T-helper 17 cell (primary cell): Measurements from ENCODE around the gene CAPZB. TPM values are rescaled to one million over a fixed set of nuclear protein-coding genes. Genes with fewer than 3 reads are reported as not detected.
A peak's percentile ranks its signal among the peaks of the same experiment; 100 is the strongest.

Source experiments
- ATAC-seq: fragments of 150-1000 bp; cut with Tn5 transposase; 2 replicates; pipeline ENCODE4 v1.10.0; 2021; ENCODE audit warnings: mild to moderate bottlenecking, moderate library complexity
- DNase-seq, 3 donors: peaks; one replicate each; pipeline versions ENCODE4 v3.0.0 to v3.0.0-alpha.2; 2020 to 2021
- H3K9me3 ChIP-seq: one replicate; pipeline ENCODE4 v1.7.0; 2013; ENCODE audit warnings: low read length, mild to moderate bottlenecking; ENCODE audit not compliant: control insufficient read depth, poor library complexity, severe bottlenecking
- H3K27ac Mint-ChIP-seq: one replicate; pipeline ENCODE4 v1.8.0; 2022; ENCODE audit warnings: mild to moderate bottlenecking, moderate library complexity, mixed read lengths
- H3K27me3 Mint-ChIP-seq: one replicate; pipeline ENCODE4 v1.8.0; 2022; ENCODE audit warnings: mixed read lengths
- H3K36me3 Mint-ChIP-seq: one replicate; pipeline ENCODE4 v1.8.0; 2022; ENCODE audit warnings: low read depth, mixed read lengths
- H3K4me1 Mint-ChIP-seq: one replicate; pipeline ENCODE4 v1.8.0; 2022; ENCODE audit warnings: mild to moderate bottlenecking, mixed read lengths
- H3K4me3 Mint-ChIP-seq: one replicate; pipeline ENCODE4 v1.8.0; 2022; ENCODE audit warnings: mild to moderate bottlenecking, moderate library complexity, mixed read lengths
- total RNA-seq, 4 donors: library from RNA in 2 of 4; stranded (reverse) in 2 of 4; gene quantifications; one replicate each; pipeline ENCODE4 v1.2.3 and lab custom pipeline; 2022 to 2026

CAPZB gene
- total RNA-seq, 2 donors from 2014 or later = 320 to 330 TPM

DNA sequence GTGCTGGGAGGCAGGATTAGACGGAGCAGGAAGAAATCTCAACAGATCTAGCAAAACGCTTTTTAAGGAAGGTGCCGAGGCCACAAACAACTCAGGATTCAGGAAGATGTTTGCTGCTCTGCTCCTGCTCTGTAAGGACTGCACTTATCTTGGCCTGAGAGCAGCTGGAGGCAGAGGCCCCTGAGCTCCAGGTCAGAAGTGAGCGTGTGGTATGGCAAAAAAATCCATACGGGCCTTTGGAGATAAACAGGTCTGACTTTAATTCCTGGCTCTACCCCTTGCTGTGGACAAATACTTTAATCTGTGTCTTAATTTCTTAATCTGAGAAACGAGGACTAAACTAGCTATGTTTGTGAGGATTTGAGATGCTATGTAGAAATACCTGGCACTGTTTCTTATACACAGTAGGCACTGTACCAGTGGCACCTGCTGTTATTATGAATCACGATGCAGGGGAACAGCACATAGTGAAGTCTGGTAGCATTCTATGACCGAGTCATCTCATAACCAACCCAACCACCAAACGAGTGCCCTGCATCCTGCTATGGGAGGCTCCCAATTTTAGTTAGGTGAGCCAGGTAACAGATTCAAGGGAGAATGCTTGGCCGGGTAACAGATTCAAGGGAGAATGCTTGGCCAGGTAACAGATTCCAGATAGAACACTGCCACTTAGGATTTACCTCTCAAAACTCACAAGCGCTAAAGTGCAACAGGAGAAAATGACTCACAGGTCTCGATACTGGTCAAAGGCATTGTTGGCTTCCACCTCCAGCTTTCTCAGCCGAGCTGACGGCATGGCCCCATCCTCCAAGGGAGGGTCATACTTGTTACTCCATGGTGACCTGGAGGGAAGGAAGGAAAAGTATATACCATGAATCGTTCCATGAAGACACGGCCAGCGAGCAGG lies 107.3 kb downstream of the CAPZB start:
- no peaks in the 10 kb centered on the region for H3K9me3 ChIP-seq
- H3K27me3 Mint-ChIP-seq = no peaks in the 10 kb centered on the region
- DNase-seq = no peak
- ATAC-seq = no peak
- H3K27ac Mint-ChIP-seq = peak overlapping the region; percentile 69
- no peaks in the 10 kb centered on the region for H3K36me3 Mint-ChIP-seq
- peaks cover 11% of the 10 kb centered on the region for H3K4me1 Mint-ChIP-seq
- H3K4me3 Mint-ChIP-seq = no peak overlapping the region

DNA sequence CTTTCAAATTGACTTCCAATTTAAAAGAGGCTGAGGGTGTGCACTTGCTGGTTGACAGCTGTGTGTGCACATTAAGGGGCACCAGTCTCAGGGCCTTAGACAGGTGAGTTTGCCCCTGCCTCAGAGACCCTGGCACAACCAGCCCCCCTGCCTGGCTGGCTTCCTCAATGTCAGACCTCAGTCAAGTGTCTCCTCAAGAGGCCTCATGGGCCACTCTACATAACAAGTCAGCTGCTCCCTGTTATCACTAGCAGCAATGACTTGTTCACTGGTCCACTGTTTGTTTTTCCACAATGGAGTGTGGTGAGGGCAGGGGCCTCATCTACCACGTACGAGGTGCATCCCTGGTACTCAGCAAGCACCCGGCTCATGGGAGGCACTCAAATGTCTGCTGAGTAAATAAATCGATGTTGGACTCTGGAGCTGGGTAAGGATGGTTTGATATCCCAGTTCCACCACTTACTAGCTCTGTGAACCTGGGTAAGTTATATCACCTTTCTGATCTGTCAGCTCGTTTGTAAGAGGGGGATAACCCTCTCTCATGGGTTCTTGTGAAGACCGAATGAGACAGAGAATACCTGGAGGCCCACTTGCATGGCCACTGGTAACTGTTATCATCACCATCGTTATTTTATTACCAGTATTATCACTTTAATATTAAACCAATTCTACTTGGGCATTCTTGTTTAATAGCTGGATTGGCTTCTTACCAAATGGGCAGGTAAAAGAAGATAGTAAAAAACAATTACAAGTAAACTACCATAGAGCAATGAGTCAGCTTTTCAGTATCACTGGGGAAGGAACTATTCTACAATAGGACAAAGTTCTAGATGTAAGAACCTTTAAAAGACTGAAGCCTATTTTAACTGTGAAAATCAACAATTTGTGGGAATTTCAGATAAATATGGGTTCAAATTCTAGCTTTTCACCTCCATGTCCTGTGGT lies 108.6 kb downstream of the CAPZB start:
- no peaks in the 10 kb centered on the region for H3K36me3 Mint-ChIP-seq
- H3K4me1 Mint-ChIP-seq = peaks cover 9% of the 10 kb centered on the region
- H3K27me3 Mint-ChIP-seq = no peaks in the 10 kb centered on the region
- H3K4me3 Mint-ChIP-seq = no peak overlapping the region
- no peaks in the 10 kb centered on the region for H3K9me3 ChIP-seq
- DNase-seq (no peak), ATAC-seq (no peak)
- H3K27ac Mint-ChIP-seq = no peak overlapping the region

DNA sequence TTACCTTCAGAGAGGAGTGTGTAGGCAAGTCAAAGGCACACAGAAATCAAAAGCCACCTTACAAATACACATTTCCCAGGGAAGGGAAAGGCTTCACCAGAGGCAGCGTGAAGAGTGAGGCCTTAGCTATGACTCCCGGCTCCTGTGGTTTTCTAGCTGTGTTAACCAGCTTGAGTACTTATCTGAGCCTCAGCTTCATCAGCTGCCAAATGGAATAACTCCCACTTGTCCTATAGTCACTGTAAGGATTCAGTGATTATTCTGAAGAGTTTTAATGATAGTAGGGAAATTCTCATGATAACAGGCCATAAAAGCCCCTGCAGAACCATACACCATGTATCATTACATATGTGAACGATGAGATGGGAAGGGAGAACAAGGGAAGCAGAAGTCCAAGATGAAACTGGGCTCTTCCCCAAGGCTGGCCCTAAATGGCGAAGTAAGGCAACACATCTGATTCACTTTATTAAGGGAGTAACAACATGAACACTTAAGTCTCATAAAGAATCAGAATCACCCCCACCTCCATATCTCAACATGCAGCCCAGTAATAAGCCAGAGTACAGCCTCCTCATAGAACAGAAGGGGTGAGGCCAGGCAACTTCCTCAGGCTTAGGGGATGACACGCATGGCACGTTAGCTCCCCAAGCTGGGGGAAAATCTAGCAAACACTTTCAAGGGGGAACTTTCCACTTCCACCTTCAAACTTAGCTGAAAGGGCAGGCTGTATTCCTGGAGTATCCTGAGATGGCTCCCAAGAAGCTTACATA lies 109.5 kb downstream of the CAPZB start:
- ATAC-seq (no peak), DNase-seq (no peak)
- Mint-ChIP-seq H3K4me1 (peaks cover 10% of the 10 kb centered on the region), H3K4me3 (no peak overlapping the region), H3K27ac (peak overlapping the region; percentile 69), H3K36me3 (no peaks in the 10 kb centered on the region), H3K27me3 (no peaks in the 10 kb centered on the region)
- H3K9me3 ChIP-seq = no peaks in the 10 kb centered on the region

DNA sequence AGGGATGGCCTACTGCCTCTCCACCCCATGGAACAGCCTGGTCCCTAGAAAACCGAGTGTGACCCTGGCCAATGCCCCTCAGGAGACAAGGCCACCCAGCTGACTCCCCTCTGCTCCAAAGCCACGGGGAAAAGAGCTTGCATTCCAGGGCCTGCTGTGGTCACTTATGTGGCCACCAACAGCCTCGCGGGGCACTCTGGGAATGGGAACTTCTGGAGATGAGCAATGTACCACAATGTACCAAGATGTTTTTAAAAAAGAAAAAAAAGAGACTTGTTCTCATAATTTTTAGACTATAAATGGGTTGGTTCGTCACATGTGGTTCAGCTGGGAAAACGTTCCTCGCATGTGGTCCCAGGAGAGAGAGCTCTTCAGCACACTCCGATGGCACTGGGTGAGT lies 110.4 kb downstream of the CAPZB start:
- Mint-ChIP-seq H3K4me3 (no peak overlapping the region), H3K27ac (peak overlapping the region; percentile 69), H3K27me3 (no peaks in the 10 kb centered on the region), H3K4me1 (peaks cover 17% of the 10 kb centered on the region), H3K36me3 (no peaks in the 10 kb centered on the region)
- DNase-seq = no peak
- no peaks in the 10 kb centered on the region for H3K9me3 ChIP-seq
- ATAC-seq = no peak

DNA sequence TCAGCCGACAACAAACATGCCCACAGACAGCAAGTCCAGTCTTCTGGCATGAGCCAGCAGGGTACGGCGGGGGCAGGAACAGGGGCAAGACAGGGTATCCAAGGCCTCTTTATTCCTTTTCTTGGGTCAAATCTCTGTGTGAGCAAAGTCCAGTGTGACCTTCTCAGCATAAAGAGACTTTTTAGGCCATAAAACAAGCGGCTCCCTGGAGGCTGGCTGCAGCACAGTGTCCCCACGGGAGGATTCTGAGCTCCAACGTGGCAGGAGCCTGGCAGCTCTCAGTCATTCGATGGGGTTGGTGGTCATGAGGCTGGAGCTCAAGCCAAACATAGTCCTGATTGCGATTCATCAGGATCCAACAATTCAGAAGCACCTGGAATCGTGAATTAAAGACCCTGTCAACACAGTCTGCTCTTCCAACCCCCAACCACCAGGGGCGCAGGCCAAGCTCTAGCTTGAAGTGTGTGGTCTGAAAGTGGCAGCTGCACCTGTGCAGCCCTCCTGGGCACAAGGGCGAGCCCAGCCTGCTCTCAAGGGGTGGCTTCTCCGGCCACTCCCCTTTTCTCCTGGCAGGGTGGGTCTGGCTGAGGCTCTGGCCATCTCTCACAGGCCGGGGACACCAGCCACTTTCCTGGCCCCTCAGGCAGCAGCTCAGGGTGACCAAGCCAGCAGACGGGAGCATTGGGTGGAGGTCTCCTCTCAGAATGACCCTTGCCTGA lies 111.1 kb downstream of the CAPZB start:
- peaks cover 13% of the 10 kb centered on the region for H3K4me1 Mint-ChIP-seq
- ATAC-seq (peak; percentile 48), DNase-seq (no peak)
- H3K27me3 Mint-ChIP-seq = no peaks in the 10 kb centered on the region
- no peak overlapping the region for H3K4me3 Mint-ChIP-seq
- H3K36me3 Mint-ChIP-seq = no peaks in the 10 kb centered on the region
- H3K27ac Mint-ChIP-seq = no peak overlapping the region
- H3K9me3 ChIP-seq = no peaks in the 10 kb centered on the region

DNA sequence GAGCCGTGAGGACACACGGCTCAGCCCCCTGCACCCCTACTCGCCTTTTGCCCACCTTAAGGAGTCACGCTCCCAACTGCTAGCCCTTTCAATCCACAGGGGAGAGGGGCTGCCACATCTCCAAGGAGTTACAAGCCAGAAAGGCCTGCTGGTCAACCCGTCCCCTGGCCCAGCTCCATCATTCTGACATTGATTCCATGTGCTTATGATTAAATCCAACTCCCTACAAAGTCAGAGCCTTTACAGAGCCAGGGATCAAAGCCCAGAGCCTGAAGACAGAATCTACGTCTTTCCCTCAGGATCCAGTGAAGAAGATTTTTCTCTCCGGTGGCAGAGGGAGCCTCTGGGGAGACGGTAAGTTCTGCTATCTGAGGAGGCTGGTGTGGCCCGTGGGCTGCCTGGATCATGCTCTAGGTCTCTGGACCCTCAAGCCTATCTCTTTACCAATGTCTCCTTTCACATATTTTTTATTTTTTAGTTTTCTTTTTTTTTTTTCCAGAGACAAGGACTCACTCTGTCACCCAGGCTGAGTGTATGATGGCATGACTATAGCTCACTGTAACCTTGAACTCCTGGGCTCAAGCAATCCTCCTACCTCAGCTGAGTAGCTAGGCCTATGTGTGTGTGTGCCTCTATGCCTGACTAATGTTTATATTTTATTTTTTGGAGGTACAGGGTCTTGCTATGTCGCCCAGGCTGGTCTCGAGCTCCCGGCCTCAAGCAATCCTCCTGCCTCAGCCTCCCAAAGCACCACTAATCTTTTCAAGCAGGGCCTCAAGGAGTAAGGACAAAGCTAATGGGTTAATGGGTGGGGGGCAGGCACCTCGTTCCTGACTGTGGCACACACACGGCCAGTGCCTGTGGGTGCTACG lies 111.9 kb downstream of the CAPZB start:
- no peak overlapping the region for H3K4me3 Mint-ChIP-seq
- no peaks in the 10 kb centered on the region for H3K27me3 Mint-ChIP-seq
- ATAC-seq = no peak
- H3K9me3 ChIP-seq = no peaks in the 10 kb centered on the region
- DNase-seq = no peak
- no peak overlapping the region for H3K27ac Mint-ChIP-seq
- peaks cover 13% of the 10 kb centered on the region for H3K4me1 Mint-ChIP-seq
- H3K36me3 Mint-ChIP-seq = no peaks in the 10 kb centered on the region

DNA sequence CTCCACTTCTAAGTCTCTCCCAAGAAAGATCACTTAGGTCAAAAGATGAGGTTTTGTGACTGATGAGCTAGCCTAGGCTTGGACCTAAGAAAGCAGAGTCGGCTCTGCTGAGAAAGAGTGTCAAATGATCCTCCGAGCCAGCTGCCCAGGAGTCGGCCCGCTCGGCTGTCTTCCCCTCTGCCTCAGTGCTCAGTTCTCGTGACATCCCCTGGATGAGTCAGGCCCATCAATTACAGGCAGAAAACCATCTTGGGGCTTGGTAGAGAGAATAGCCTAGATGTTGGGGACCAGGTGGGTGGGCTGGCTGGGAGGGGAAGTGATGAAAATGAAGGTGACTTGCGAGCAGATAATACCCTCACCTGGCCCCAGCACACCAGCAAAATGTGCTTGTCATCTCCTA lies 112.7 kb downstream of the CAPZB start:
- Mint-ChIP-seq H3K36me3 (no peaks in the 10 kb centered on the region), H3K4me1 (peaks cover 11% of the 10 kb centered on the region), H3K4me3 (no peak overlapping the region), H3K27ac (no peak overlapping the region), H3K27me3 (no peaks in the 10 kb centered on the region)
- DNase-seq = no peak
- ATAC-seq = no peak
- no peaks in the 10 kb centered on the region for H3K9me3 ChIP-seq

DNA sequence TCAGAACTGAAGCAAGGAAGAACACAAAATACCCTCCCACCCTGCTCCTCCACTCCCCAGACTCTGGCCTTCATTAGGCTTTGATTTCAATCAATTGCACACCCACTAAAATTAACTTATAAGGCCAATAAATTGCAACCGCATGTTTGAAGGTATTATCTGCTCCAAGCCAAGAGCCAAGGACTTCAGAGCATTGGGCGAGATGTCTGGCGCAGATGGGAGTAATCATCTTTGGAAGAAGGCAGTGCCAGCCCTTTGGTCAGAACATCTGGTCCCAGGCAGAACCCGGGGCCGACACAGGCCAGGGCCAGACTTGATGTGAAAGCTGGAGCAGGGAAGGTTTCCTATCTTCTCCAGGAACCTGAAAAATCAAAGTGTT lies 113.2 kb downstream of the CAPZB start:
- no peak overlapping the region for H3K4me3 Mint-ChIP-seq
- no peaks in the 10 kb centered on the region for H3K9me3 ChIP-seq
- ATAC-seq (no peak), DNase-seq (no peak)
- H3K36me3 Mint-ChIP-seq = no peaks in the 10 kb centered on the region
- H3K27me3 Mint-ChIP-seq = no peaks in the 10 kb centered on the region
- no peak overlapping the region for H3K27ac Mint-ChIP-seq
- peaks cover 13% of the 10 kb centered on the region for H3K4me1 Mint-ChIP-seq

DNA sequence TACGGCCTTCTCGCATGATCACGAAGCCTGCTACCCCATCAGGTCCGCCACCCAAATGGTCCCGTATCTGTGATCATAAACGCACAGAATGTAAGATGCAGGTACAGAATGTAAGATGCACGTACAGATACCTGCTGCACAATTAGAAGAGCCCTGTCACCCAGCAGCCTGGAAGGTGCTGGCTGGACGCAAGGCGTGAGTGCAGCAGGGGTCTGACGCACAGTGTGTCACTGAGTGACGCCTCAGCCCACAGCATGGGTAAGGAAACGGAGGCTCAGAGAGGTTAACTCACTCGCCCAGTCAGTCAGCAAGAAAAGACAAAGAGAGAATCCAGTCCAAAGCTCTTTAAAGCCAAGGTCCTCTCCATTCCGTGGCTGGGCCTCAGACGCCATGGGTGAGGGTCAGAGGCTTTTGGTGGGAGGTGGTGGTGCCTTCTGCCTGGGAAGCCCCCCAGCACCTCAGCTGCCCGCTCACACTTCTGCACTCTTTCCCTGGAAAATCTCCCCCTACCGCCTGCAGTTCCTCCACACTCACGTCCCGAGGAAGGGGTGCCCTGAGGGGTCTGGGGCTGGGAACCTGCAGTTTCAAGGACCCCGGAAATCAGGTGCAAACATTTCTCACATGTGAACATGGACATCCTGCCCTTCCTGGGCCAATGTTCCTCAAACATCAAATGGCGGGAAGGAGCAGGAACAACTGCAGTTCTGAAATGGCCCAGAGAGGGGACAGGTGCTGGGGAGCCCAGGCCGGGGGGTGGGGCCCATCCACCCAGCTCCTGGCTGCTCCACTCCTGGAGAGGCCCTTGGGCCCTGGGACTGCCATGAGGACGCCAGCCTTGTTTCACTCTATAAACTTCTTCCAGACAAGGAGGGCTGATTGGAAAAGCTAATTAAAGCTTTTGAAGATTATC lies 113.9 kb downstream of the CAPZB start:
- Mint-ChIP-seq H3K27ac (peak overlapping the region; percentile 70), H3K4me3 (no peak overlapping the region), H3K27me3 (no peaks in the 10 kb centered on the region), H3K36me3 (no peaks in the 10 kb centered on the region), H3K4me1 (peaks cover 14% of the 10 kb centered on the region)
- DNase-seq = no peak
- no peaks in the 10 kb centered on the region for H3K9me3 ChIP-seq
- ATAC-seq = no peak

DNA sequence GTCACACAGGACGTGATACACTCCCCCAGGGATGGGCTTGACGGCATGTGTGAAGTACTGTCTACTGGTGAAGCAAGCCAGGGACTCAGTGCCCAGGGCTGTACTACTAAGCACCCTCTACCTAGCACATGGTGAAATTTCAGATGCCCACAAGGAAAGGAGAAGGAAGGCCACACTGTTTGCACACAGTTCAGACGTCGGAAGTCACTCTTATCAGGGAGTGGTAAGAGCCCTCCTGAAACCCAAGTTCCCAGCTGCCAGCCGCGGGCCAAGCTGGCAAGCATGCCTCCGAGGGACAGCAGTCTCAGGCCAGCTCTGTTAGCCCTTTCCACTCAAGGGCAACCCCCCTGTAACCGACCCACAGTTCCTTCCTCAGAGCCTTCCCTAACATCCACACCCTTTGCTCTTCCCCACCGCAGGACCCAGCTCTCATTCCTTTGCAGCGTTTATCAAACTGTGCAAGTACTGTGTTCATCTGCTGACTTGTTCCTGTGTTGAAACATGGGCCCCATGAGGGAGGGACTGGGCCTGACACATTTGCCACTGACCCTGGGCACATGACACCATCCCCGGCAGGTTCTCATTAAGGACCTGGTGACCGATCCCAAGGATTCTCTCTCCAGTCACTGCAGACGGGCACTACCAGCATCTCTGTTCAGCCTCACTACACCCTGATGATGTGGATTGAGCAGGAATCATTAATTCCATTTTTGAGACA lies 114.7 kb downstream of the CAPZB start:
- no peaks in the 10 kb centered on the region for H3K9me3 ChIP-seq
- Mint-ChIP-seq H3K27ac (peak overlapping the region; percentile 70), H3K36me3 (no peaks in the 10 kb centered on the region), H3K4me3 (no peak overlapping the region), H3K4me1 (peaks cover 15% of the 10 kb centered on the region), H3K27me3 (no peaks in the 10 kb centered on the region)
- ATAC-seq = no peak
- no peak for DNase-seq
